ENCODE measurements around the gene TMEM184B. TPM values are rescaled to one million over a fixed set of nuclear protein-coding genes. Genes with fewer than 3 reads are reported as not detected.

Gene TMEM184B
- total and polyA plus RNA-seq, 2 donors (not counting 1 experiment from before 2014, with no cell fraction given) = 9.9 to 24.7 TPM

DNA sequence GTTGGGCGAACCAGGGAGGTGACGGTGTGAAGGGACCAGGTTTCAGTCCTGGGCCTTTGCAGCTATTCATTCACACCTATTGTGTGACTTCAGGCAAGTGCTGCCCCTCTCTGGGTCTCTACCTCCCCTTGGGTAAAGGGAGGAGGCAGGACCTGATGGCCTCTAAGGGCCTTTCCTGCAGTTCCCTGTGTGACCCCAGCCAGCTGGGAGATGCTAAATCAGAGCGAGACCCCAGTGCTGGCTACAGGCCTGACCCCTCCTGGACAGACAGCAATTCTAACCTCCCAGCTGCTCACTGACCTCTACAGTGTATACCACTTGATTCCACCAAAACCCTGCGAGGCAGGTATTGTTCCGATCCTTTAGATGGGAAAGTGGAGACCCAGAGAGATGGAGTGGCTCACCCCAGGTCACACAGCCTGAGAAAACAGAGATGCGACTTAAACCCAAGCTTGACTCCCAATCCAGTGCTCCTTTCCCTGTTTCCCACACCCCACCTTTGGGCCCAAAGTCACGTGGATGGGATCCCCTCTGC is 64.8 kb downstream of the TMEM184B start:
- DNase-seq = no peak
- H3K4me1 Mint-ChIP-seq = peaks cover 22% of the 10 kb centered on the region
- POLR2A ChIA-PET = no interaction called here

More for the DNA sequence above, 64.8 kb downstream of the TMEM184B start:
- H3K4me3 Mint-ChIP-seq = no peak overlapping the region
- Histone ChIP-seq H3K27ac (ENCODE audit: low read length in 2 of 2) (no peak overlapping the region), H4K20me1 (ENCODE audit: control insufficient read depth, insufficient read depth, low read length, poor library complexity, severe bottlenecking) (peaks cover 3% of the 10 kb centered on the region), H3K79me2 (ENCODE audit: control insufficient read depth, insufficient read depth, low read length) (no peaks in the 10 kb centered on the region), H3K4me2 (replicated peaks; ENCODE audit: low read depth, low read length, poor library complexity, severe bottlenecking) (no peak overlapping the region), H3K9me3 (ENCODE audit: control extremely low read depth in 1 of 3, control insufficient read depth in 2 of 3, insufficient read depth in 1 of 3, low read length in 2 of 3) (peaks cover 0 to 5% (median 0%) of the 10 kb centered on the region in 3 donors), H3K36me3 (replicated peaks in 1 of 2; ENCODE audit: control extremely low read depth in 1 of 2, control insufficient read depth in 1 of 2, extremely low read depth in 1 of 2, insufficient read depth in 2 of 2, low read length in 1 of 2) (no peaks in the 10 kb centered on the region), H3K4me1 (ENCODE audit: control insufficient read depth in 2 of 2, insufficient read depth in 2 of 2, low read length in 2 of 2) (peaks cover 20 to 23% of the 10 kb centered on the region in 2 donors), H3K9ac (ENCODE audit: low read length) (no peak overlapping the region), H3K4me3 (ENCODE audit: control extremely low read depth in 1 of 5, extremely low read depth in 1 of 5, insufficient read depth in 1 of 5, low read depth in 2 of 5, low read length in 4 of 5) (no peak overlapping the region), H2AFZ (ENCODE audit: insufficient read depth, low read depth, low read length, poor library complexity, severe bottlenecking) (no peak overlapping the region), H3K27me3 (replicated peaks in 1 of 4; ENCODE audit: control extremely low read depth in 1 of 4, control insufficient read depth in 3 of 4, insufficient read depth in 4 of 4, low read length in 3 of 4) (no peaks in the 10 kb centered on the region)
- no peaks in the 10 kb centered on the region for H3K9me3 Mint-ChIP-seq (ENCODE audit: insufficient read depth)
- CTCF ChIA-PET = no interaction called here
- H3K27me3 Mint-ChIP-seq = no peaks in the 10 kb centered on the region
- intact Hi-C loops (cut with micrococcal nuclease) = no loop called here
- TF ChIP-seq EZH2 (IDR thresholded peaks at IDR 0.05; ENCODE audit: borderline replicate concordance, insufficient read depth, low read depth, low read length, poor library complexity, severe bottlenecking) (no peak), CTCF (IDR thresholded peaks at IDR 0.05) (no peak)
- H3K27ac Mint-ChIP-seq = no peak overlapping the region
- ATAC-seq (ENCODE audit: low read depth) = no peak
- WGBS (ENCODE audit: insufficient coverage) = 100% methylated on average over 4 of the region's 7 CpGs
